Endothelial cell of umbilical vein (primary cell): ENCODE results near the gene PSMD14. TPM values are rescaled to one million over a fixed set of nuclear protein-coding genes. Genes with fewer than 3 reads are reported as not detected.

Experiments
- BruUV-seq: library from RNA; stranded (reverse); fragments of 400-500 nt; replicated peaks from 2 replicates; lab custom pipeline; 2021; lab: Mats Ljungman, UMichigan
- CTCF ChIA-PET: fragments of 300-600, 350-600 bp; sonication (Branson Sonifier 250); formaldehyde crosslinking; loops from one replicate; lab custom pipeline; 2021; ENCODE audit warnings: antibody characterized with exemption, inconsistent platforms; lab: Charles Lee
- POLR2A ChIA-PET: fragments of 300-600, 350-600 bp; sonication (Branson Sonifier 250); formaldehyde crosslinking; loops from one replicate; lab custom pipeline; 2021; ENCODE audit warnings: antibody characterized with exemption, inconsistent platforms; lab: Charles Lee
- DNase-seq: peaks from one replicate; pipeline ENCODE4 v3.0.0-alpha.2; 2011; ENCODE audit warnings: low read depth, low spot score
- FAIRE-seq: peaks from 2 replicates; lab custom pipeline; 2011; peaks lifted over from hg19 to GRCh38; lab: Jason Lieb, UNC
- H2AFZ ChIP-seq: 2 replicates; pipeline ENCODE4 v1.6.0; 2012; ENCODE audit warnings: low read depth, low read length, control low read depth, inconsistent platforms
- H3K27ac ChIP-seq: 2 replicates; pipeline ENCODE4 v1.5.1; 2011; ENCODE audit warnings: low read depth, mild to moderate bottlenecking, control low read depth, low read length, moderate library complexity; ENCODE audit not compliant: insufficient read depth
- H3K27me3 ChIP-seq, 2 experiments: 2 replicates each; pipeline versions ENCODE4 v1.6.0 to v1.6.1; 2011; ENCODE audit warnings: low read length in 2 of 2, mixed read lengths in 1 of 2; ENCODE audit not compliant: control insufficient read depth in 2 of 2, insufficient read depth in 2 of 2
- H3K36me3 ChIP-seq, 2 experiments: 2 replicates in 1 of 2; 3 replicates in 1 of 2; pipeline ENCODE4 v1.5.1; 2011; ENCODE audit warnings: low read length in 2 of 2, mild to moderate bottlenecking in 1 of 2, moderate library complexity in 1 of 2; ENCODE audit not compliant: control insufficient read depth in 2 of 2, insufficient read depth in 2 of 2; ENCODE audit errors: extremely low read depth in 1 of 2
- H3K4me1 ChIP-seq: 3 replicates; pipeline ENCODE4 v1.5.1; 2011; ENCODE audit warnings: mild to moderate bottlenecking, low read length; ENCODE audit not compliant: control insufficient read depth, insufficient read depth; ENCODE audit errors: extremely low read depth
- H3K4me2 ChIP-seq: 2 replicates; pipeline ENCODE4 v1.6.1; 2011; ENCODE audit warnings: low read length, control low read depth, mixed read lengths; ENCODE audit not compliant: insufficient read depth
- H3K4me3 ChIP-seq, 3 experiments: fragments of 200-600 bp in 1 of 3; sonication (generic), shearing (Covaris generic) in 1 of 3; replicated peaks in 1 of 3; 2 replicates each; pipeline ENCODE4 v1.5.1; 2011 to 2016; ENCODE audit warnings: control low read depth in 3 of 3, low read length in 3 of 3, mild to moderate bottlenecking in 2 of 3, inconsistent platforms in 1 of 3, low read depth in 1 of 3, moderate library complexity in 1 of 3; ENCODE audit not compliant: insufficient read depth in 1 of 3
- H3K79me2 ChIP-seq: 2 replicates; pipeline ENCODE4 v1.6.0; 2012; ENCODE audit warnings: low read length, inconsistent platforms; ENCODE audit not compliant: control insufficient read depth, insufficient read depth
- H3K9ac ChIP-seq: replicated peaks from 2 replicates; pipeline ENCODE3; 2011; ENCODE audit warnings: low read length, control low read depth; ENCODE audit not compliant: insufficient read depth; ENCODE audit errors: extremely low read depth
- H3K9me1 ChIP-seq: replicated peaks from 3 replicates; pipeline ENCODE4 v1.6.0; 2011; ENCODE audit warnings: mild to moderate bottlenecking, low read length; ENCODE audit not compliant: control insufficient read depth, insufficient read depth; ENCODE audit errors: extremely low read depth
- H3K9me3 ChIP-seq: replicated peaks from 2 replicates; pipeline ENCODE4 v1.5.1; 2012; ENCODE audit warnings: low read length, inconsistent platforms; ENCODE audit not compliant: control insufficient read depth, insufficient read depth
- H4K20me1 ChIP-seq: replicated peaks from 2 replicates; pipeline ENCODE3; 2011; ENCODE audit warnings: mild to moderate bottlenecking, low read length; ENCODE audit not compliant: control insufficient read depth, insufficient read depth; ENCODE audit errors: extremely low read depth
- EZH2 ChIP-seq: IDR thresholded peaks from 2 replicates; pipeline ENCODE4 v1.6.1; 2012; ENCODE audit warnings: borderline replicate concordance, low read depth, mild to moderate bottlenecking, moderate library complexity, low read length, inconsistent platforms; ENCODE audit not compliant: severe bottlenecking
- FOS ChIP-seq: IDR thresholded peaks from 2 replicates; pipeline ENCODE4 v1.6.1; 2011; ENCODE audit warnings: mild to moderate bottlenecking, low read length, moderate library complexity, borderline replicate concordance; ENCODE audit not compliant: insufficient read depth
- GATA2 ChIP-seq: IDR thresholded peaks from 2 replicates; pipeline ENCODE4 v1.7.0; 2011; ENCODE audit warnings: low read depth, mild to moderate bottlenecking, moderate library complexity, mixed read lengths, low read length; ENCODE audit not compliant: insufficient read length, insufficient read depth
- JUN ChIP-seq: IDR thresholded peaks from 2 replicates; pipeline ENCODE4 v1.6.1; 2011; ENCODE audit warnings: borderline replicate concordance, low read depth; ENCODE audit not compliant: insufficient read length, insufficient read depth
- MAX ChIP-seq: IDR thresholded peaks from 2 replicates; pipeline ENCODE4 v1.6.1; 2011; ENCODE audit not compliant: insufficient read depth, insufficient read length
- MYC ChIP-seq: IDR thresholded peaks from one replicate; pipeline ENCODE4 v1.6.1; 2011; ENCODE audit warnings: mild to moderate bottlenecking, low read depth, low read length
- POLR2A ChIP-seq: IDR thresholded peaks from 2 replicates; pipeline ENCODE4 v1.6.1; 2012; ENCODE audit warnings: low read depth, mild to moderate bottlenecking, control low read depth, low read length
- POLR2AphosphoS5 ChIP-seq: IDR thresholded peaks from 2 replicates; pipeline ENCODE4 v1.6.1; 2012; ENCODE audit warnings: low read depth, mild to moderate bottlenecking, control low read depth, low read length, moderate library complexity; ENCODE audit not compliant: insufficient read depth
- dilution Hi-C: fragments of 300-500 bp; cut with MboI; formaldehyde crosslinking; loops from one replicate; pipeline ENCODE4 v1.15.0; 2019; ENCODE audit warnings: low sequenced_read_pairs; ENCODE audit not compliant: extremely low pct_ligation_motif_present
- intact Hi-C: fragments of 100-400 bp; cut with micrococcal nuclease; formaldehyde crosslinking; loops from one replicate; pipeline ENCODE4 v1.10.0; 2022
- polyA plus RNA-seq, 4 experiments: library from polyadenylated mRNA; depleted of rRNA in 3 of 4; stranded (reverse) in 3 of 4; unstranded in 1 of 4; fragments of >200 nt; gene quantifications; 2 replicates each; pipeline versions ENCODE4 v1.2.1 to v1.2.3, GENCODE V29; 2011 to 2012; ENCODE audit warnings: missing spikeins in 1 of 4
- total RNA-seq: library from RNA; stranded (reverse); gene quantifications from 2 replicates; pipeline ENCODE4 v1.2.3, GENCODE V29; 2021
- TF ChIP-seq, protein P1 (sequence below), 2 donors: IDR thresholded peaks; 1 replicate in 1 of 2; 2 replicates in 1 of 2; pipeline ENCODE4 v1.5.1; 2011; ENCODE audit warnings: low read length in 2 of 2, mild to moderate bottlenecking in 2 of 2, moderate library complexity in 2 of 2, control low read depth in 1 of 2, inconsistent platforms in 1 of 2, low read depth in 1 of 2; ENCODE audit not compliant: insufficient read depth in 1 of 2; ENCODE audit errors: extremely low read depth in 1 of 2

PSMD14 gene
- total and polyA plus RNA-seq, 2 donors (not counting 3 experiments of a cell fraction or from before 2014, with no cell fraction given) = 47.6 to 85.4 TPM

GRCh38 chr2:161369311-161369710 lies 61.1 kb downstream of the PSMD14 start:
- H3K4me3 ChIP-seq = no peak overlapping the region
- no peaks in the 10 kb centered on the region for H4K20me1 ChIP-seq
- no peak for FAIRE-seq
- H3K27ac ChIP-seq = no peak overlapping the region
- intact Hi-C loops (no loop called here), dilution Hi-C loops (no loop called here)
- H3K4me1 ChIP-seq = no peaks in the 10 kb centered on the region
- H3K36me3 ChIP-seq = peaks cover 0 to 13% of the 10 kb centered on the region in 2 experiments
- peaks cover 28% of the 10 kb centered on the region for H3K79me2 ChIP-seq
- TF ChIP-seq POLR2AphosphoS5 (no peak), JUN (no peak), FOS (no peak), GATA2 (no peak), POLR2A (no peak), MAX (no peak), MYC (no peak), EZH2 (no peak)
- TF ChIP-seq, protein P1, sequence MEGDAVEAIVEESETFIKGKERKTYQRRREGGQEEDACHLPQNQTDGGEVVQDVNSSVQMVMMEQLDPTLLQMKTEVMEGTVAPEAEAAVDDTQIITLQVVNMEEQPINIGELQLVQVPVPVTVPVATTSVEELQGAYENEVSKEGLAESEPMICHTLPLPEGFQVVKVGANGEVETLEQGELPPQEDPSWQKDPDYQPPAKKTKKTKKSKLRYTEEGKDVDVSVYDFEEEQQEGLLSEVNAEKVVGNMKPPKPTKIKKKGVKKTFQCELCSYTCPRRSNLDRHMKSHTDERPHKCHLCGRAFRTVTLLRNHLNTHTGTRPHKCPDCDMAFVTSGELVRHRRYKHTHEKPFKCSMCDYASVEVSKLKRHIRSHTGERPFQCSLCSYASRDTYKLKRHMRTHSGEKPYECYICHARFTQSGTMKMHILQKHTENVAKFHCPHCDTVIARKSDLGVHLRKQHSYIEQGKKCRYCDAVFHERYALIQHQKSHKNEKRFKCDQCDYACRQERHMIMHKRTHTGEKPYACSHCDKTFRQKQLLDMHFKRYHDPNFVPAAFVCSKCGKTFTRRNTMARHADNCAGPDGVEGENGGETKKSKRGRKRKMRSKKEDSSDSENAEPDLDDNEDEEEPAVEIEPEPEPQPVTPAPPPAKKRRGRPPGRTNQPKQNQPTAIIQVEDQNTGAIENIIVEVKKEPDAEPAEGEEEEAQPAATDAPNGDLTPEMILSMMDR (IDR thresholded peaks at IDR 0.05; ENCODE audit: extremely low read depth in 1 of 2, insufficient read depth in 1 of 2, low read depth in 1 of 2, low read length in 2 of 2) = no peak
- BruUV-seq = no TSS peak
- H3K4me2 ChIP-seq = no peak overlapping the region
- no peaks in the 10 kb centered on the region for H3K9me3 ChIP-seq
- H2AFZ ChIP-seq = no peak overlapping the region
- no peak overlapping the region for H3K9ac ChIP-seq
- H3K27me3 ChIP-seq = no peaks in the 10 kb centered on the region
- ChIA-PET CTCF (no interaction called here), POLR2A (no interaction called here)
- H3K9me1 ChIP-seq = no peaks in the 10 kb centered on the region
- no peak for DNase-seq
